Osteocyte (in vitro differentiated cells): Measurements from ENCODE around the gene ROCK2. TPM values are rescaled to one million over a fixed set of nuclear protein-coding genes. Genes with fewer than 3 reads are reported as not detected.

ENCODE experiments used
- DNase-seq: peaks from one replicate; pipeline ENCODE4 v3.0.0; 2021; ENCODE audit warnings: mixed read lengths; ENCODE audit not compliant: unreplicated experiment; ENCODE audit errors: extremely low spot score
- H3K27ac Mint-ChIP-seq: one replicate; pipeline ENCODE4 v1.8.0; 2021; ENCODE audit warnings: mild to moderate bottlenecking, mixed read lengths; ENCODE audit not compliant: unreplicated experiment
- H3K27me3 Mint-ChIP-seq: one replicate; pipeline ENCODE4 v1.8.0; 2021; ENCODE audit warnings: mixed read lengths; ENCODE audit not compliant: unreplicated experiment
- H3K36me3 Mint-ChIP-seq: one replicate; pipeline ENCODE4 v1.8.0; 2021; ENCODE audit warnings: mixed read lengths; ENCODE audit not compliant: unreplicated experiment
- H3K4me1 Mint-ChIP-seq: one replicate; pipeline ENCODE4 v1.8.0; 2021; ENCODE audit warnings: mixed read lengths; ENCODE audit not compliant: unreplicated experiment
- H3K4me3 Mint-ChIP-seq: one replicate; pipeline ENCODE4 v1.8.0; 2021; ENCODE audit warnings: mild to moderate bottlenecking, moderate library complexity, mixed read lengths; ENCODE audit not compliant: unreplicated experiment
- H3K9me3 Mint-ChIP-seq: one replicate; pipeline ENCODE4 v1.8.0; 2021; ENCODE audit warnings: mixed read lengths; ENCODE audit not compliant: unreplicated experiment
- CTCF ChIP-seq: fragments of 200-600 bp; sonication (generic); IDR thresholded peaks from 2 replicates; pipeline ENCODE4 v1.5.0; 2021; ENCODE audit warnings: antibody characterized with exemption, mild to moderate bottlenecking, moderate library complexity
- total RNA-seq: library from RNA; stranded (reverse); gene quantifications from 2 replicates; pipeline ENCODE4 v1.2.1, GENCODE V29; 2021

The ROCK2 gene
- total RNA-seq, 1 donor from 2014 or later = 56.4 TPM

- H3K9me3 Mint-ChIP-seq = no peaks in the 10 kb centered on the region
- TF ChIP-seq CTCF = no peak
- no peak for DNase-seq
Measured at GRCh38 chr2:11309706-11310105, 34.7 kb downstream of the ROCK2 start.

GRCh38 chr2:11307764-11308415, 36.5 kb downstream of the ROCK2 start:
- H3K4me1 Mint-ChIP-seq = peaks cover 52% of the 10 kb centered on the region
- H3K27me3 Mint-ChIP-seq = no peaks in the 10 kb centered on the region
- H3K9me3 Mint-ChIP-seq = no peaks in the 10 kb centered on the region
- H3K4me3 Mint-ChIP-seq = no peak overlapping the region
- peaks cover 2% of the 10 kb centered on the region for H3K36me3 Mint-ChIP-seq
- peak overlapping the region; percentile 54 for H3K27ac Mint-ChIP-seq
- TF ChIP-seq CTCF = no peak
- DNase-seq = no peak

More at GRCh38 chr2:11309706-11310105, 34.7 kb downstream of the ROCK2 start:
- Mint-ChIP-seq H3K27ac (peak overlapping the region; percentile 86), H3K27me3 (no peaks in the 10 kb centered on the region), H3K4me1 (peaks cover 59% of the 10 kb centered on the region), H3K36me3 (peaks cover 2% of the 10 kb centered on the region), H3K4me3 (peak overlapping the region; percentile 49)

- DNase-seq = no peak
- Mint-ChIP-seq H3K27ac (peak overlapping the region; percentile 79), H3K27me3 (no peaks in the 10 kb centered on the region), H3K4me3 (no peak overlapping the region), H3K36me3 (peaks cover 2% of the 10 kb centered on the region), H3K4me1 (peaks cover 43% of the 10 kb centered on the region), H3K9me3 (no peaks in the 10 kb centered on the region)
- no peak for TF ChIP-seq CTCF
Measured at GRCh38 chr2:11305958-11306357, 38.5 kb downstream of the ROCK2 start.

- DNase-seq = no peak
- H3K27ac Mint-ChIP-seq = peak overlapping the region; percentile 79
- H3K27me3 Mint-ChIP-seq = no peaks in the 10 kb centered on the region
- H3K36me3 Mint-ChIP-seq = peaks cover 2% of the 10 kb centered on the region
- no peak overlapping the region for H3K4me3 Mint-ChIP-seq
- H3K9me3 Mint-ChIP-seq = no peaks in the 10 kb centered on the region
- H3K4me1 Mint-ChIP-seq = peaks cover 37% of the 10 kb centered on the region
- no peak for TF ChIP-seq CTCF
Measured at GRCh38 chr2:11305338-11305737, 39.1 kb downstream of the ROCK2 start.

- DNase-seq = no peak
- peaks cover 2% of the 10 kb centered on the region for H3K36me3 Mint-ChIP-seq
- no peak overlapping the region for H3K4me3 Mint-ChIP-seq
- no peak overlapping the region for H3K27ac Mint-ChIP-seq
- TF ChIP-seq CTCF = no peak
- H3K4me1 Mint-ChIP-seq = peaks cover 31% of the 10 kb centered on the region
- H3K9me3 Mint-ChIP-seq = no peaks in the 10 kb centered on the region
- H3K27me3 Mint-ChIP-seq = no peaks in the 10 kb centered on the region
Measured at GRCh38 chr2:11304476-11304875, 40.0 kb downstream of the ROCK2 start.
